Astrocyte (in vitro differentiated cells and primary cell): Measurements from ENCODE around the gene PRAMEF20.

ENCODE experiments used
- CTCF ChIP-seq: IDR thresholded peaks from 2 replicates; pipeline ENCODE4 v1.5.1; 2011; ENCODE audit warnings: low read depth, mild to moderate bottlenecking, inconsistent platforms, low read length, moderate library complexity; ENCODE audit not compliant: insufficient read depth
- EZH2 ChIP-seq: IDR thresholded peaks from 2 replicates; pipeline ENCODE4 v1.6.1; 2012; ENCODE audit warnings: mild to moderate bottlenecking, low read length, inconsistent platforms; ENCODE audit not compliant: insufficient read depth

DNA sequence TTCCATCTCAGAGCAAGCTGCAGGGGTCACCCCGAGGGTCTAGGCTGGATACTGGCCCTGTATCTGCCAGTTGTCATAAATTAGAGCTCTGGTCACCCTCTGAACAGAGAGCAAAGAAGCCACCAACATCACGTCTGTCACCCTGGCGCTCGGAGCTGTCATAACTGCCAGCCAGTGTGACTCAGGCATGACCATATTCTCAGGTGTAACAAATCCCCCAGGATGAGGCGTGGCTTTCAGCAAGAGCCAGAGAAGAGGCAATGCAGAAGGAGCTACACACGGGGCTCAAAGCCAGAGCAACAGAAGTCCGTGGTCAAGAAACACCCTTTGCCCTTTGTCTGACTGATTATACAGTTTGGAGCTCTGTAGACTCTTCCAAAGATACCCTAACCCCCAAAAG, 40.0 kb downstream of the PRAMEF20 start:
- TF ChIP-seq CTCF (no peak), EZH2 (no peak)
